C4-2B (cell line): ENCODE data around the gene MCM3.

Experiments
- H3K27ac ChIP-seq: fragments of 450-650 bp; 2 replicates; pipeline ENCODE4 v1.5.1; 2017
- ZFX ChIP-seq: fragments of 450-650 bp; IDR thresholded peaks from 2 replicates; pipeline ENCODE4 v1.6.1; 2017
- TF ChIP-seq, protein P1 (sequence below): fragments of 450-650 bp; conservative IDR thresholded peaks from 2 replicates; pipeline ENCODE4 v1.5.1; 2017; ENCODE audit warnings: mild to moderate bottlenecking

The MCM3 gene

GRCh38 chr6:52325695-52326471, 41.3 kb upstream of the MCM3 start:
- H3K27ac ChIP-seq, result no peak overlapping the region

GRCh38 chr6:52324189-52324588, 39.6 kb upstream of the MCM3 start:
- H3K27ac ChIP-seq, result no peak overlapping the region
- TF ChIP-seq, protein P1, sequence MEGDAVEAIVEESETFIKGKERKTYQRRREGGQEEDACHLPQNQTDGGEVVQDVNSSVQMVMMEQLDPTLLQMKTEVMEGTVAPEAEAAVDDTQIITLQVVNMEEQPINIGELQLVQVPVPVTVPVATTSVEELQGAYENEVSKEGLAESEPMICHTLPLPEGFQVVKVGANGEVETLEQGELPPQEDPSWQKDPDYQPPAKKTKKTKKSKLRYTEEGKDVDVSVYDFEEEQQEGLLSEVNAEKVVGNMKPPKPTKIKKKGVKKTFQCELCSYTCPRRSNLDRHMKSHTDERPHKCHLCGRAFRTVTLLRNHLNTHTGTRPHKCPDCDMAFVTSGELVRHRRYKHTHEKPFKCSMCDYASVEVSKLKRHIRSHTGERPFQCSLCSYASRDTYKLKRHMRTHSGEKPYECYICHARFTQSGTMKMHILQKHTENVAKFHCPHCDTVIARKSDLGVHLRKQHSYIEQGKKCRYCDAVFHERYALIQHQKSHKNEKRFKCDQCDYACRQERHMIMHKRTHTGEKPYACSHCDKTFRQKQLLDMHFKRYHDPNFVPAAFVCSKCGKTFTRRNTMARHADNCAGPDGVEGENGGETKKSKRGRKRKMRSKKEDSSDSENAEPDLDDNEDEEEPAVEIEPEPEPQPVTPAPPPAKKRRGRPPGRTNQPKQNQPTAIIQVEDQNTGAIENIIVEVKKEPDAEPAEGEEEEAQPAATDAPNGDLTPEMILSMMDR, result no peak
- TF ChIP-seq ZFX, result no peak

More at GRCh38 chr6:52325695-52326471, 41.3 kb upstream of the MCM3 start:
- TF ChIP-seq ZFX, result no peak
- TF ChIP-seq, protein P1, result no peak

GRCh38 chr6:52317841-52318581, 33.5 kb upstream of the MCM3 start:
- TF ChIP-seq ZFX, result no peak
- TF ChIP-seq, protein P1, result no peak

GRCh38 chr6:52317211-52317610, 32.7 kb upstream of the MCM3 start:
- TF ChIP-seq ZFX, result no peak
- TF ChIP-seq, protein P1, result no peak
- H3K27ac ChIP-seq, result no peak overlapping the region

More at GRCh38 chr6:52317841-52318581, 33.5 kb upstream of the MCM3 start:
- H3K27ac ChIP-seq, result no peak overlapping the region

DNA sequence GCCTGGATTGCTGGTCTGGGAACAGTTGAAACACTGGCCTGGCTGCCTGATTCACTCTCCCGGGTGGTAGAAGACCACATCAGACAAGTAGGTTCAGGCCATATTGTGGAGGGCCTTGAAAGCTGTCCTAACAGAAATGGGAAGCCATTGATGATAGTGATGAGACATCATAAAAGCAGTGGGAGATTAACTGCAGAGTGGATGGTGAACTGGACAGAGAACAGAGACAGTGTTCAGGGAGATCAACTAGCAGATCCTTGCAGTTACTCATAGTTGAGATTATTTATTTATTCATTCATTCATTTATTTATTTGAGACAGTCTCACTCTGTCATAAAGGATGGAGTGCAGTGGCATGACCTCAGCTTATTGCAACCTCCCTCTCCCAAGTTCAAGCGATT, 30.2 kb upstream of the MCM3 start:
- no peak overlapping the region for H3K27ac ChIP-seq
- TF ChIP-seq ZFX, result no peak
- TF ChIP-seq, protein P1, result no peak

GRCh38 chr6:52312461-52312860, 27.9 kb upstream of the MCM3 start:
- no peak for TF ChIP-seq ZFX
- TF ChIP-seq, protein P1, result no peak

GRCh38 chr6:52310932-52311331, 26.4 kb upstream of the MCM3 start:
- no peak overlapping the region for H3K27ac ChIP-seq
- no peak for TF ChIP-seq ZFX
- TF ChIP-seq, protein P1, result no peak

More at GRCh38 chr6:52312461-52312860, 27.9 kb upstream of the MCM3 start:
- no peak overlapping the region for H3K27ac ChIP-seq
